Stimulated activated naive CD8-positive, alpha-beta T cell treated with anti-CD3 and anti-CD28 coated beads, Interleukin-15, Interleukin-2, amounts not matched to agents 100 ng/mL and 50 ng/mL, for 24 hours (primary cell): ENCODE measurements around the gene RNF114.

Experiments
- H3K27ac Mint-ChIP-seq: one replicate; pipeline ENCODE4 v1.8.0; 2021; ENCODE audit warnings: mild to moderate bottlenecking, mixed read lengths
- H3K27me3 Mint-ChIP-seq: one replicate; pipeline ENCODE4 v1.8.0; 2021; ENCODE audit warnings: mixed read lengths
- H3K36me3 Mint-ChIP-seq: one replicate; pipeline ENCODE4 v1.8.0; 2021; ENCODE audit warnings: low read depth, mixed read lengths
- H3K4me1 Mint-ChIP-seq: one replicate; pipeline ENCODE4 v1.8.0; 2021; ENCODE audit warnings: low read depth, mixed read lengths
- H3K4me3 Mint-ChIP-seq: one replicate; pipeline ENCODE4 v1.8.0; 2021; ENCODE audit warnings: mild to moderate bottlenecking, mixed read lengths
- H3K9me3 Mint-ChIP-seq: one replicate; pipeline ENCODE4 v1.8.0; 2021; ENCODE audit warnings: mixed read lengths

Gene RNF114

GRCh38 chr20:49936153-49937026, at the start of gene RNF114:
TSS of gene RNF114 (plus strand) at chr20:49936397. CDS start at chr20:49936413, 16 bp downstream.
- Mint-ChIP-seq H3K4me3 (peak within 1 kb of the TSS; percentile 98), H3K4me1 (peaks cover 59% of the 10 kb centered on the region), H3K27ac (peak within 1 kb of the TSS; percentile 94), H3K36me3 (peaks cover 23% of the 10 kb centered on the region), H3K27me3 (no peaks in the 10 kb centered on the region), H3K9me3 (no peaks in the 10 kb centered on the region)

GRCh38 chr20:49886571-49887213, 49.5 kb upstream of the RNF114 start:
- no peak overlapping the region for H3K4me3 Mint-ChIP-seq
- no peaks in the 10 kb centered on the region for H3K27me3 Mint-ChIP-seq
- peaks cover 9% of the 10 kb centered on the region for H3K4me1 Mint-ChIP-seq
- H3K27ac Mint-ChIP-seq, result no peak overlapping the region
- no peaks in the 10 kb centered on the region for H3K9me3 Mint-ChIP-seq
- peaks cover 21% of the 10 kb centered on the region for H3K36me3 Mint-ChIP-seq

GRCh38 chr20:49887251-49888211, 48.7 kb upstream of the RNF114 start:
- Mint-ChIP-seq H3K4me3 (no peak overlapping the region), H3K4me1 (peaks cover 17% of the 10 kb centered on the region), H3K9me3 (no peaks in the 10 kb centered on the region), H3K27ac (peak overlapping the region; percentile 78), H3K27me3 (no peaks in the 10 kb centered on the region), H3K36me3 (peaks cover 21% of the 10 kb centered on the region)

- Mint-ChIP-seq H3K4me3 (no peak overlapping the region), H3K9me3 (no peaks in the 10 kb centered on the region), H3K4me1 (peaks cover 26% of the 10 kb centered on the region), H3K27ac (peak overlapping the region; percentile 37), H3K36me3 (peaks cover 21% of the 10 kb centered on the region), H3K27me3 (no peaks in the 10 kb centered on the region)
These were observed 47.8 kb upstream of the RNF114 start for GRCh38 chr20:49888212-49889000.

GRCh38 chr20:49889001-49889934, 46.9 kb upstream of the RNF114 start:
- Mint-ChIP-seq H3K4me1 (peaks cover 34% of the 10 kb centered on the region), H3K27me3 (no peaks in the 10 kb centered on the region), H3K9me3 (no peaks in the 10 kb centered on the region), H3K4me3 (no peak overlapping the region), H3K27ac (peak overlapping the region; percentile 50), H3K36me3 (peaks cover 21% of the 10 kb centered on the region)

GRCh38 chr20:49889935-49890333, 46.3 kb upstream of the RNF114 start:
- Mint-ChIP-seq H3K27me3 (no peaks in the 10 kb centered on the region), H3K4me3 (no peak overlapping the region), H3K4me1 (peaks cover 39% of the 10 kb centered on the region), H3K27ac (no peak overlapping the region), H3K36me3 (peaks cover 21% of the 10 kb centered on the region), H3K9me3 (no peaks in the 10 kb centered on the region)

- H3K36me3 Mint-ChIP-seq, result peaks cover 21% of the 10 kb centered on the region
- H3K9me3 Mint-ChIP-seq, result no peaks in the 10 kb centered on the region
- no peak overlapping the region for H3K4me3 Mint-ChIP-seq
- peak overlapping the region; percentile 40 for H3K27ac Mint-ChIP-seq
- no peaks in the 10 kb centered on the region for H3K27me3 Mint-ChIP-seq
- H3K4me1 Mint-ChIP-seq, result peaks cover 41% of the 10 kb centered on the region
These were observed 45.5 kb upstream of the RNF114 start for GRCh38 chr20:49890471-49891361.

GRCh38 chr20:49891476-49892110, 44.6 kb upstream of the RNF114 start:
- H3K4me1 Mint-ChIP-seq, result peaks cover 41% of the 10 kb centered on the region
- no peaks in the 10 kb centered on the region for H3K27me3 Mint-ChIP-seq
- H3K36me3 Mint-ChIP-seq, result peaks cover 21% of the 10 kb centered on the region
- H3K4me3 Mint-ChIP-seq, result no peak overlapping the region
- peak overlapping the region; percentile 40 for H3K27ac Mint-ChIP-seq
- no peaks in the 10 kb centered on the region for H3K9me3 Mint-ChIP-seq

- H3K36me3 Mint-ChIP-seq, result peaks cover 14% of the 10 kb centered on the region
- H3K27ac Mint-ChIP-seq, result peak overlapping the region; percentile 99
- H3K9me3 Mint-ChIP-seq, result no peaks in the 10 kb centered on the region
- H3K4me1 Mint-ChIP-seq, result peaks cover 41% of the 10 kb centered on the region
- peak overlapping the region; percentile 7 for H3K4me3 Mint-ChIP-seq
- H3K27me3 Mint-ChIP-seq, result no peaks in the 10 kb centered on the region
These were observed 43.9 kb upstream of the RNF114 start for GRCh38 chr20:49892260-49892659.

- Mint-ChIP-seq H3K4me3 (peak overlapping the region; percentile 73), H3K4me1 (peaks cover 41% of the 10 kb centered on the region), H3K9me3 (no peaks in the 10 kb centered on the region), H3K27ac (peak overlapping the region; percentile 99), H3K27me3 (no peaks in the 10 kb centered on the region), H3K36me3 (peaks cover 10% of the 10 kb centered on the region)
These were observed 43.4 kb upstream of the RNF114 start for GRCh38 chr20:49892817-49893216.

- peaks cover 7% of the 10 kb centered on the region for H3K36me3 Mint-ChIP-seq
- H3K27ac Mint-ChIP-seq, result peak overlapping the region; percentile 99
- peaks cover 39% of the 10 kb centered on the region for H3K4me1 Mint-ChIP-seq
- no peaks in the 10 kb centered on the region for H3K27me3 Mint-ChIP-seq
- H3K4me3 Mint-ChIP-seq, result peak overlapping the region; percentile 73
- H3K9me3 Mint-ChIP-seq, result no peaks in the 10 kb centered on the region
These were observed 42.7 kb upstream of the RNF114 start for GRCh38 chr20:49893242-49894072.
